Measurements from ENCODE around the gene WDCP. TPM values are rescaled to one million over a fixed set of nuclear protein-coding genes. Genes with fewer than 3 reads are reported as not detected.
A peak's percentile ranks its signal among the peaks of the same experiment; 100 is the strongest.

WDCP gene
- total RNA-seq, 1 donor from 2014 or later: 25.9 TPM

DNA sequence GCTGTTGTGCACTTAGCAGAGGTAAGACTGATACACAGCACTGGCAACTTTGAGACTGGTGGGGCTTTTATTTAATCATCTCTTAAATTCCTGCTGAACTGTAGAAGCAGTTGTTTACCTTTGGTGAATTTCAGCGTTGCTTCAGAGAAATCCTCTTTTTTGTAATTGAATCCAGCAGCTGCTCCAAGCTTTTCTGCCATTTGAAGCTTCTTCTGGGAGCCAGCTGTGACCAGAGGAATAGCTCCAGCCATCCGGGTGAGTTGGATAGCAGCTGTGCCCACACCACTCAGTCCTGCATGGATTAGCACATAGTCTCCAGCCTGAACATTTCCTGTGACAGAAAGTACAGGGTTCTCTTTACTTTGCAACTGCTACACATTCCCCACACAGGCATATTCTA, 33.5 kb upstream of the WDCP start:
- no peak for DNase-seq (ENCODE audit: low spot score)
- Histone ChIP-seq H3K27me3 (no peaks in the 10 kb centered on the region), H3K79me2 (ENCODE audit: low read depth) (peaks cover 9% of the 10 kb centered on the region), H2AFZ (replicated peaks) (no peak overlapping the region), H3K9me3 (ENCODE audit: low read depth) (no peaks in the 10 kb centered on the region), H3K27ac (no peak overlapping the region), H3K4me3 (no peak overlapping the region), H3K9ac (no peak overlapping the region), H3K4me2 (no peak overlapping the region), H3K36me3 (no peaks in the 10 kb centered on the region), H3K4me1 (peaks cover 12% of the 10 kb centered on the region), H4K20me1 (ENCODE audit: low read depth) (no peaks in the 10 kb centered on the region), H3F3A (ENCODE audit: low read depth) (peaks cover 55% of the 10 kb centered on the region)
- Mint-ChIP-seq H3K27me3 (ENCODE audit: insufficient read depth, low read depth) (peaks cover 6% of the 10 kb centered on the region), H3K27ac (no peak overlapping the region), H3K36me3 (peaks cover 14% of the 10 kb centered on the region), H3K4me3 (no peak overlapping the region), H3K4me1 (peaks cover 31% of the 10 kb centered on the region), H3K9me3 (no peaks in the 10 kb centered on the region)
- TF ChIP-seq EZH2 (IDR thresholded peaks at IDR 0.05): no peak
- TF ChIP-seq, protein P1, sequence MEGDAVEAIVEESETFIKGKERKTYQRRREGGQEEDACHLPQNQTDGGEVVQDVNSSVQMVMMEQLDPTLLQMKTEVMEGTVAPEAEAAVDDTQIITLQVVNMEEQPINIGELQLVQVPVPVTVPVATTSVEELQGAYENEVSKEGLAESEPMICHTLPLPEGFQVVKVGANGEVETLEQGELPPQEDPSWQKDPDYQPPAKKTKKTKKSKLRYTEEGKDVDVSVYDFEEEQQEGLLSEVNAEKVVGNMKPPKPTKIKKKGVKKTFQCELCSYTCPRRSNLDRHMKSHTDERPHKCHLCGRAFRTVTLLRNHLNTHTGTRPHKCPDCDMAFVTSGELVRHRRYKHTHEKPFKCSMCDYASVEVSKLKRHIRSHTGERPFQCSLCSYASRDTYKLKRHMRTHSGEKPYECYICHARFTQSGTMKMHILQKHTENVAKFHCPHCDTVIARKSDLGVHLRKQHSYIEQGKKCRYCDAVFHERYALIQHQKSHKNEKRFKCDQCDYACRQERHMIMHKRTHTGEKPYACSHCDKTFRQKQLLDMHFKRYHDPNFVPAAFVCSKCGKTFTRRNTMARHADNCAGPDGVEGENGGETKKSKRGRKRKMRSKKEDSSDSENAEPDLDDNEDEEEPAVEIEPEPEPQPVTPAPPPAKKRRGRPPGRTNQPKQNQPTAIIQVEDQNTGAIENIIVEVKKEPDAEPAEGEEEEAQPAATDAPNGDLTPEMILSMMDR (IDR thresholded peaks at IDR 0.05): no peak
- TF ChIP-seq EZH2phosphoT487 (IDR thresholded peaks at IDR 0.05): no peak

DNA sequence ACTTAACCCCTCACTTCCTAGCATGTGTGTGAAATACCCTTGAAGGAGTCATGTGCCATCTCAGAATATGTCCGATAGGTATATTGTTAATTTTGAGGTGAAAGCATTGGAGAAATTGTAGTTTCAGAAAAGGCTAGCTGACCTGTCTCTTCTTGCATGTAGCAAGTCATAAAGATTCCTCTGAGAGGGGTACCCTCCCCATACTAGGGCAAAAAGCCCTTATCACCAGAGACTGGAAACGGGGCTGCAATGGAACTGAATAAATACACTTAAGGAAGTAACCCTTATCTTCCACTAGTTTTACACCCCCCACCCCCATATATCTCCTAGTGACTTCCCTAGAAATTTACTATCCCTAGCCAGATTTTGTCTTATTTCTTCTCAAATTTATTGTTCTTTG, 30.7 kb upstream of the WDCP start:
- peaks cover 11% of the 10 kb centered on the region for H4K20me1 ChIP-seq (ENCODE audit: low read depth)
- H3K27me3 ChIP-seq: no peaks in the 10 kb centered on the region
- no peak overlapping the region for H3K27ac ChIP-seq
- Mint-ChIP-seq H3K4me1 (peaks cover 22% of the 10 kb centered on the region), H3K4me3 (peak overlapping the region; percentile 96), H3K27ac (no peak overlapping the region), H3K9me3 (no peaks in the 10 kb centered on the region), H3K27me3 (ENCODE audit: insufficient read depth, low read depth) (peaks cover 4% of the 10 kb centered on the region), H3K36me3 (peaks cover 14% of the 10 kb centered on the region)
- H3K4me3 ChIP-seq: no peak overlapping the region
- H3K36me3 ChIP-seq: peaks cover 11% of the 10 kb centered on the region
- no peak overlapping the region for H3K9ac ChIP-seq
- peaks cover 38% of the 10 kb centered on the region for H3F3A ChIP-seq (ENCODE audit: low read depth)
- H3K4me2 ChIP-seq: peak overlapping the region; percentile 86
- TF ChIP-seq EZH2phosphoT487 (IDR thresholded peaks at IDR 0.05) (no peak), EZH2 (IDR thresholded peaks at IDR 0.05) (no peak)
- TF ChIP-seq, protein P1 (IDR thresholded peaks at IDR 0.05): no peak
- no peak overlapping the region for H2AFZ ChIP-seq (replicated peaks)
- peaks cover under 1% of the 10 kb centered on the region for H3K4me1 ChIP-seq
- no peaks in the 10 kb centered on the region for H3K9me3 ChIP-seq (ENCODE audit: low read depth)
- no peak for DNase-seq (ENCODE audit: low spot score)
- H3K79me2 ChIP-seq (ENCODE audit: low read depth): peaks cover 29% of the 10 kb centered on the region

DNA sequence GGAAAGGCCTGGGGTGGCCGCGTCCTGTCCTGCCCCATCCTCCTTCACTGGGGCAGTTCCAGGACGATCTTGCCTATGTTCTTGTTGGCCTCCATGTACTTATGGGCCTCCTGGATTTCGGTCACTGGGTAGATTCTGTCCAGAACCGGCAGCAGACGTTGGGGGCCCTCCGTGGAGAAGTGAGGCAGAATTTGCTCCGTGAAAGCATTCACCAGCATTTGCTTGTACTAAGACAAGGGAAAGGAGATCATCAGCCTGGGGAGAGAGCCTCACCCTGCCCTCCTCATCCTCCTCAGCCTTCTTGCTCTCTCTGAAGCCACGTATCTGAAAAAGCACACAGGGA, 30.3 kb upstream of the WDCP start:
- Histone ChIP-seq H3K27ac (no peak overlapping the region), H3K4me3 (peak overlapping the region; percentile 79), H3K36me3 (peaks cover 11% of the 10 kb centered on the region), H2AFZ (replicated peaks) (peak overlapping the region; percentile 41), H3F3A (ENCODE audit: low read depth) (peaks cover 36% of the 10 kb centered on the region), H3K27me3 (no peaks in the 10 kb centered on the region), H3K9me3 (ENCODE audit: low read depth) (no peaks in the 10 kb centered on the region), H4K20me1 (ENCODE audit: low read depth) (peaks cover 11% of the 10 kb centered on the region), H3K4me2 (peak overlapping the region; percentile 86), H3K9ac (no peak overlapping the region), H3K4me1 (no peaks in the 10 kb centered on the region), H3K79me2 (ENCODE audit: low read depth) (peaks cover 32% of the 10 kb centered on the region)
- no peak for DNase-seq (ENCODE audit: low spot score)
- Mint-ChIP-seq H3K4me3 (peak overlapping the region; percentile 96), H3K27me3 (ENCODE audit: insufficient read depth, low read depth) (peaks cover 4% of the 10 kb centered on the region), H3K9me3 (no peaks in the 10 kb centered on the region), H3K27ac (no peak overlapping the region), H3K4me1 (peaks cover 22% of the 10 kb centered on the region), H3K36me3 (peaks cover 16% of the 10 kb centered on the region)
- TF ChIP-seq EZH2phosphoT487 (IDR thresholded peaks at IDR 0.05) (no peak), EZH2 (IDR thresholded peaks at IDR 0.05) (no peak)
- TF ChIP-seq, protein P1 (IDR thresholded peaks at IDR 0.05): no peak
